Measurements from ENCODE around the gene RASGRF2. TPM values are rescaled to one million over a fixed set of nuclear protein-coding genes. Genes with fewer than 3 reads are reported as not detected.

The RASGRF2 gene
- total and polyA plus RNA-seq, 2 experiments from 2014 or later, result 0.04 TPM; not detected in 1

- in situ Hi-C loops (cut with MboI), result no loop called here
- Histone ChIP-seq H3K4me3 (no peak overlapping the region), H2AFZ (no peak overlapping the region)
Measured at GRCh38 chr5:81080809-81081460, 120.8 kb downstream of the RASGRF2 start.

GRCh38 chr5:81081461-81081835 is 121.3 kb downstream of the RASGRF2 start:
- Histone ChIP-seq H3K4me3 (no peak overlapping the region), H3K9me2 (ENCODE audit: insufficient read depth) (no peaks in the 10 kb centered on the region), H3K27me3 (replicated peaks; ENCODE audit: insufficient read depth) (no peaks in the 10 kb centered on the region), H3K36me3 (ENCODE audit: low read depth) (no peaks in the 10 kb centered on the region), H3F3A (ENCODE audit: insufficient read depth) (no peaks in the 10 kb centered on the region), H4K20me1 (ENCODE audit: insufficient read depth) (no peaks in the 10 kb centered on the region), H3K79me2 (ENCODE audit: insufficient read depth) (no peaks in the 10 kb centered on the region), H3K27ac (no peak overlapping the region), H3K9ac (no peak overlapping the region), H2AFZ (no peak overlapping the region), H3K4me2 (ENCODE audit: unreplicated experiment) (no peak overlapping the region), H3K4me1 (ENCODE audit: insufficient read depth) (no peaks in the 10 kb centered on the region), H3K9me3 (ENCODE audit: low read depth) (no peaks in the 10 kb centered on the region)
- DNase-seq, result no peak
- WGBS, 2 experiments (ENCODE audit: low coverage in 1 of 2, low lambda C conversion rate in 2 of 2, missing lambda C conversion rate in 2 of 2), result 63 to 64% methylated on average over 8 of the region's 8 CpGs
- in situ Hi-C loops (cut with MboI), result no loop called here
- TF ChIP-seq EZH2phosphoT487 (IDR thresholded peaks at IDR 0.05; ENCODE audit: insufficient read depth, low read depth) (no peak), EZH2 (IDR thresholded peaks at IDR 0.05; ENCODE audit: insufficient read depth, poor library complexity, severe bottlenecking) (no peak)

More at GRCh38 chr5:81080809-81081460, 120.8 kb downstream of the RASGRF2 start:
- Histone ChIP-seq H3K9me2 (ENCODE audit: insufficient read depth) (no peaks in the 10 kb centered on the region), H4K20me1 (ENCODE audit: insufficient read depth) (no peaks in the 10 kb centered on the region), H3K36me3 (ENCODE audit: low read depth) (no peaks in the 10 kb centered on the region), H3F3A (ENCODE audit: insufficient read depth) (no peaks in the 10 kb centered on the region), H3K9ac (no peak overlapping the region), H3K9me3 (ENCODE audit: low read depth) (no peaks in the 10 kb centered on the region), H3K4me2 (ENCODE audit: unreplicated experiment) (no peak overlapping the region), H3K79me2 (ENCODE audit: insufficient read depth) (no peaks in the 10 kb centered on the region), H3K4me1 (ENCODE audit: insufficient read depth) (no peaks in the 10 kb centered on the region), H3K27ac (no peak overlapping the region), H3K27me3 (replicated peaks; ENCODE audit: insufficient read depth) (no peaks in the 10 kb centered on the region)
- DNase-seq, result no peak
- 65 to 74% methylated on average over 9 of the region's 9 CpGs for WGBS, 2 experiments (ENCODE audit: low coverage in 1 of 2, low lambda C conversion rate in 2 of 2, missing lambda C conversion rate in 2 of 2)
- no peak for TF ChIP-seq EZH2 (IDR thresholded peaks at IDR 0.05; ENCODE audit: insufficient read depth, poor library complexity, severe bottlenecking)
- TF ChIP-seq EZH2phosphoT487 (IDR thresholded peaks at IDR 0.05; ENCODE audit: insufficient read depth, low read depth), result no peak

- Histone ChIP-seq H3K9me2 (ENCODE audit: insufficient read depth) (no peaks in the 10 kb centered on the region), H3K36me3 (ENCODE audit: low read depth) (no peaks in the 10 kb centered on the region), H3F3A (ENCODE audit: insufficient read depth) (no peaks in the 10 kb centered on the region), H3K4me2 (ENCODE audit: unreplicated experiment) (no peak overlapping the region), H3K79me2 (ENCODE audit: insufficient read depth) (no peaks in the 10 kb centered on the region), H3K4me1 (ENCODE audit: insufficient read depth) (no peaks in the 10 kb centered on the region), H3K27me3 (replicated peaks; ENCODE audit: insufficient read depth) (no peaks in the 10 kb centered on the region), H3K9ac (no peak overlapping the region), H4K20me1 (ENCODE audit: insufficient read depth) (no peaks in the 10 kb centered on the region), H3K4me3 (no peak overlapping the region), H2AFZ (no peak overlapping the region), H3K27ac (no peak overlapping the region), H3K9me3 (ENCODE audit: low read depth) (no peaks in the 10 kb centered on the region)
- WGBS, 2 experiments (ENCODE audit: low coverage in 1 of 2, low lambda C conversion rate in 2 of 2, missing lambda C conversion rate in 2 of 2), result 87 to 88% methylated on average over 27 of the region's 27 CpGs
- in situ Hi-C loops (cut with MboI), result no loop called here
- TF ChIP-seq EZH2phosphoT487 (IDR thresholded peaks at IDR 0.05; ENCODE audit: insufficient read depth, low read depth) (no peak), EZH2 (IDR thresholded peaks at IDR 0.05; ENCODE audit: insufficient read depth, poor library complexity, severe bottlenecking) (no peak)
- no peak for DNase-seq
Measured at GRCh38 chr5:81086881-81087281, 126.7 kb downstream of the RASGRF2 start.

GRCh38 chr5:81091199-81091598 is 131.0 kb downstream of the RASGRF2 start:
- H3K36me3 ChIP-seq (ENCODE audit: low read depth), result no peaks in the 10 kb centered on the region
- no peaks in the 10 kb centered on the region for H3K9me2 ChIP-seq (ENCODE audit: insufficient read depth)
- no peaks in the 10 kb centered on the region for H3K9me3 ChIP-seq (ENCODE audit: low read depth)
- no peaks in the 10 kb centered on the region for H3F3A ChIP-seq (ENCODE audit: insufficient read depth)
- TF ChIP-seq EZH2 (IDR thresholded peaks at IDR 0.05; ENCODE audit: insufficient read depth, poor library complexity, severe bottlenecking) (no peak), EZH2phosphoT487 (IDR thresholded peaks at IDR 0.05; ENCODE audit: insufficient read depth, low read depth) (no peak)
- H2AFZ ChIP-seq, result no peak overlapping the region
- no peaks in the 10 kb centered on the region for H4K20me1 ChIP-seq (ENCODE audit: insufficient read depth)
- no peak for DNase-seq
- in situ Hi-C loops (cut with MboI), result no loop called here
- H3K27me3 ChIP-seq (replicated peaks; ENCODE audit: insufficient read depth), result no peaks in the 10 kb centered on the region
- WGBS, 2 experiments (ENCODE audit: low coverage in 1 of 2, low lambda C conversion rate in 2 of 2, missing lambda C conversion rate in 2 of 2), result 37 to 50% methylated on average over 3 of the region's 3 CpGs
- no peaks in the 10 kb centered on the region for H3K4me1 ChIP-seq (ENCODE audit: insufficient read depth)
- H3K9ac ChIP-seq, result no peak overlapping the region
- H3K4me3 ChIP-seq, result no peak overlapping the region
- H3K27ac ChIP-seq, result no peak overlapping the region
- H3K4me2 ChIP-seq (ENCODE audit: unreplicated experiment), result no peak overlapping the region
- H3K79me2 ChIP-seq (ENCODE audit: insufficient read depth), result no peaks in the 10 kb centered on the region

Data from GM23248 (cell line).